Testis (tissue), 3 donors: ENCODE results near the gene NHSL2. TPM values are rescaled to one million over a fixed set of nuclear protein-coding genes. Genes with fewer than 3 reads are reported as not detected.
"Not testable (repeated sequence)": the region's sequence is repeated elsewhere in the genome, so short reads cannot be mapped to it uniquely, and the experiment has no call there.

ENCODE experiments used
- DNase-seq: peaks from one replicate; pipeline ENCODE4 v3.0.0-alpha.2; 2019
- H3K27ac ChIP-seq, 2 donors: fragments of 200-600 bp; sonication (generic); one replicate each; pipeline ENCODE4 v1.5.1; 2019
- H3K27me3 ChIP-seq: fragments of 200-600 bp; sonication (generic); one replicate; pipeline ENCODE4 v1.5.1; 2019
- H3K36me3 ChIP-seq: fragments of 200-600 bp; sonication (generic); one replicate; pipeline ENCODE4 v1.5.1; 2017; ENCODE audit warnings: low read depth; ENCODE audit errors: missing control alignments
- H3K4me1 ChIP-seq: fragments of 200-600 bp; sonication (generic); one replicate; pipeline ENCODE4 v1.5.1; 2019
- H3K4me3 ChIP-seq, 2 donors: fragments of 200-600 bp; sonication (generic); one replicate each; pipeline ENCODE4 v1.5.1; 2017 to 2019
- H3K9me3 ChIP-seq: fragments of 200-600 bp; sonication (generic); one replicate; pipeline ENCODE4 v1.5.1; 2017
- CTCF ChIP-seq, 3 experiments: fragments of 450-650 bp in 2 of 3; fragments of 200-600 bp in 1 of 3; sonication (generic) in 1 of 3; IDR thresholded peaks; one replicate each; pipeline ENCODE4 v1.5.1; 2016 to 2019; ENCODE audit warnings: antibody characterized with exemption in 3 of 3, mild to moderate bottlenecking in 2 of 3, moderate library complexity in 1 of 3
- POLR2A ChIP-seq: fragments of 450-650 bp; IDR thresholded peaks from one replicate; pipeline ENCODE4 v1.6.1; 2017; ENCODE audit warnings: antibody characterized with exemption, mild to moderate bottlenecking, moderate library complexity
- WGBS, 2 donors: methylation state at CpG; one replicate each; pipeline ENCODE4 v1.1.5; 2018; 5-methylcytosine and 5-hydroxymethylcytosine counted together
- intact Hi-C: fragments of 100-400 bp; cut with DNase I; formaldehyde crosslinking; loops from one replicate; pipeline ENCODE4 v1.15.1; 2023; ENCODE audit warnings: low total_unique reads
- polyA plus RNA-seq: library from polyadenylated mRNA; stranded (reverse); fragments of 350-450 nt; fragmentation: Illumina TruSeq; extraction: RNeasy Lipid Tissue Mini Kit (QIAGEN cat#74804); gene quantifications from one replicate; pipeline ENCODE4 v1.2.3, GENCODE V29; 2014; ENCODE audit warnings: low read depth, low replicate concordance; ENCODE audit not compliant: insufficient read depth
- total RNA-seq, 2 donors: library from RNA; depleted of rRNA; stranded (reverse); fragments of >200 nt; gene quantifications; one replicate each; pipeline ENCODE4 v1.2.3, GENCODE V29; 2016

NHSL2 gene
- total and polyA plus RNA-seq, 3 donors from 2014 or later, result 9.5 to 33.1 (median 32.5) TPM

DNA sequence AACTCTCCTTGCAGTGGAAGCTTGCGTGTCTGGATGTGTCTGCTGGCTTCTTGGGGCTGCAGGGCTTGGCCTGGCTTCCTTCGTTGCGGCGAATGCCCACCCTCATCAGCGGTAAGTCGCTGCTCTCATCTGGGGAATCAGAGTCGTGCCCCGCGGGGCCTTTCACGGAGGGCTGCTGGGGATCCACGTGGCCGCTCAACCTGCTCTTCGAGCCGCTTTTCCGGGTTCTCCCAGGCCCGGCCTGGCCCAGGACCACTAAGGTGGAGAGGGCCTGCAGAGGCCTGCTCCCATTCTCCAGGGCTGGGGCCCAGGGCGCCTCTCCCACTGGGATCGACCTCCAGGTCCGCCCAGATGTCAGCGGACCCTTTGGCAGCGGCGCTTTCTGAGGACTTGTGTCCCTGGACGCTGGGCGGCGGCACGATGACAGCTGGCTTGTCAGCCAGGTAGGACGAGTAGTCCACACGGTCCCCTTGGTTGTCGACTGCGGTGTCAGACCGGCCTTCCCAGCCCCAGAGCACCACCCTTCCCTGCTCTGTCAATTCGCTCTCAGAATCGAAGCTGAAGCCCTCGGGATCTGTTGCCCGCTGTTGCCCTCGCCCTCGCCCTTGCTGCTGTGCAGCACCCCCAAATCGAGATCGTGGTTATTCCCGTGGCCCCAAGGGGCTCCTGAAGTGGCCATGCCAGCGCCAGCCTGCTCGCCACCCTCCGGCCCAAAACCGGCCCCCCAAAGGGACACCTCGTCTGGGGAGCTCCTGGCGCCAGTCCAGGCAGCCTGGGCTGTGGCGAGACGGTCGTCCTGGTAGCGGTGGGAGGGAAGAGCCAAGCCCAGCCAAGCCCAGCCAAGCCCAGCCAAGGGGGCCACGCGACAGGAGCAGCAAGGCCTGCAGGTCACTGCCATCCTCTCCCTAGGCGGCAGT is 37.8 kb upstream of the NHSL2 start:
- Histone ChIP-seq H3K4me3 (no peak overlapping the region), H3K9me3 (no peaks in the 10 kb centered on the region), H3K36me3 (no peaks in the 10 kb centered on the region), H3K27me3 (no peaks in the 10 kb centered on the region), H3K27ac (no peak overlapping the region), H3K4me1 (no peaks in the 10 kb centered on the region)
- TF ChIP-seq CTCF (IDR thresholded peaks at IDR 0.05) (no peak), POLR2A (no peak)
- WGBS, 2 donors, result 57% methylated on average over 25 of the region's 53 CpGs; no CpG with 5 or more reads in 1 of the 2 donors
- DNase-seq, result no peak
- intact Hi-C loops, result no loop called here

DNA sequence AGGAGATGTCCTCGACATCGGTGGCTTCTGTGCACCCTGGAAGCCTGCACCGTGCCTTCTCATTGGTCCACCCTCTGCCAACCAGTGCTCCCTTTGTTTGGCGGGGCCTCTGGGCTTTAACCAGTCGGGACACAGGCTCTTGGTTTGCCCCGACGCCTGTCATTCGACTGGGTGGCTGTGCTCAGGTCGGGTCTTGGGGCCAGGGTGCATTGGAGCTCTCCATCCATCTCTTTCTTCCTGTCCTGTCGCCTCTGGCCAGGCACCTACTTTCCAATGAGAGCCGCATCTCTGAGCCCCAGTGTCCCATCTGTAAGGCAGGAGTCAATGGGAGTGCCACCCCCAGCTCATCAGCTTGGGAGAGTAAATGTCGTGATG is 37.2 kb upstream of the NHSL2 start:
- Histone ChIP-seq H3K27me3 (no peaks in the 10 kb centered on the region), H3K36me3 (no peaks in the 10 kb centered on the region), H3K4me1 (no peaks in the 10 kb centered on the region), H3K4me3 (no peak overlapping the region), H3K9me3 (no peaks in the 10 kb centered on the region), H3K27ac (no peak overlapping the region)
- DNase-seq, result no peak
- TF ChIP-seq POLR2A, result no peak
- TF ChIP-seq CTCF (IDR thresholded peaks at IDR 0.05), result no peak
- intact Hi-C loops, result no loop called here
- 80 to 83% methylated on average over 1 to 3 of the region's 12 CpGs for WGBS, 2 donors

- intact Hi-C loops, H3K27me3 ChIP-seq, H3K4me1 ChIP-seq, DNase-seq, H3K36me3 ChIP-seq, H3K27ac ChIP-seq, H3K4me3 ChIP-seq, H3K9me3 ChIP-seq: not testable (repeated sequence)
- WGBS, 2 donors, result 100% methylated on average over 3 of the region's 32 CpGs; no CpG with 5 or more reads in 1 of the 2 donors
Observed at GRCh38 chrX:71876841-71877240, 33.8 kb upstream of the NHSL2 start.

DNA sequence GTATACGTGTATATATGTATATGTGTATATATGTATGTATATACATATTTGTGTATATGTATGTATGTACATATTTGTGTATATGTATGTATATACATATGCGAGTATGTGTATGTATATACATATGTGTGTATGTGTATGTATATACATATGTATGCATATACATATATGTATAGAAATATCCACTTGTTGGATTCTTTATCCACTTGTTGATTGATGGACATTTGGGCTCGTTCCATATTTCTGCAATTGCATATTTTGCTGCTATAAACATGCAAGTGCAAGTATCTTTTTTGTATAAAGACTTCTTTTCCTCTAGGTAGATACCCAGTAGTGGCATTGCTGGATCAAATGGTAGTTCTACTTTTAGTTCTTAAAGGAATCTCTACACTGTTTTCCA is 25.5 kb upstream of the NHSL2 start:
- DNase-seq, result no peak
- no peak overlapping the region for H3K4me3 ChIP-seq
- H3K4me1 ChIP-seq, result no peaks in the 10 kb centered on the region
- TF ChIP-seq CTCF (IDR thresholded peaks at IDR 0.05) (no peak), POLR2A (no peak)
- intact Hi-C loops, result no loop called here
- H3K36me3 ChIP-seq, result no peaks in the 10 kb centered on the region
- no peak overlapping the region for H3K27ac ChIP-seq
- H3K27me3 ChIP-seq, result no peaks in the 10 kb centered on the region
- H3K9me3 ChIP-seq, result no peaks in the 10 kb centered on the region
- WGBS, 2 donors, result 54 to 65% methylated on average over 3 of the region's 3 CpGs

GRCh38 chrX:71895607-71896006 is 15.0 kb upstream of the NHSL2 start:
- Histone ChIP-seq H3K9me3 (no peaks in the 10 kb centered on the region), H3K27ac (no peak overlapping the region), H3K36me3 (no peaks in the 10 kb centered on the region), H3K27me3 (no peaks in the 10 kb centered on the region), H3K4me1 (no peaks in the 10 kb centered on the region), H3K4me3 (no peak overlapping the region)
- DNase-seq, result no peak
- intact Hi-C loops, result no loop called here
- TF ChIP-seq CTCF (IDR thresholded peaks at IDR 0.05) (no peak), POLR2A (no peak)
